Suprapubic skin (tissue), 4 donors: Measurements from ENCODE around the gene TSPAN18. TPM values are rescaled to one million over a fixed set of nuclear protein-coding genes. Genes with fewer than 3 reads are reported as not detected.

Experiments used
- DNase-seq, 2 donors: peaks; one replicate each; pipeline ENCODE4 v3.0.0-alpha.2; 2019; ENCODE audit warnings: low spot score in 2 of 2
- H3K27ac ChIP-seq: fragments of 200-600 bp; sonication (generic); one replicate; pipeline ENCODE4 v1.5.1; 2019
- H3K27me3 ChIP-seq: fragments of 200-600 bp; sonication (generic); one replicate; pipeline ENCODE4 v1.5.1; 2019
- H3K36me3 ChIP-seq: fragments of 200-600 bp; sonication (generic); one replicate; pipeline ENCODE4 v1.5.1; 2019
- H3K4me1 ChIP-seq: fragments of 200-600 bp; sonication (generic); one replicate; pipeline ENCODE4 v1.5.1; 2019
- H3K4me3 ChIP-seq: fragments of 200-600 bp; sonication (generic); one replicate; pipeline ENCODE4 v1.5.1; 2019; ENCODE audit warnings: mild to moderate bottlenecking
- H3K9me3 ChIP-seq: fragments of 200-600 bp; sonication (generic); one replicate; pipeline ENCODE4 v1.5.1; 2019
- EP300 ChIP-seq: sonication (generic); formaldehyde crosslinking; IDR thresholded peaks from one replicate; pipeline ENCODE4 v1.6.1; 2017; ENCODE audit warnings: antibody characterized with exemption
- POLR2A ChIP-seq, 2 donors: fragments of 450-650 bp; IDR thresholded peaks; one replicate each; pipeline ENCODE4 v1.6.1; 2017; ENCODE audit warnings: antibody characterized with exemption in 2 of 2, mild to moderate bottlenecking in 2 of 2, moderate library complexity in 2 of 2
- POLR2AphosphoS5 ChIP-seq, 3 donors: sonication (generic); formaldehyde crosslinking; IDR thresholded peaks; one replicate each; pipeline ENCODE4 v1.6.1; 2017; ENCODE audit warnings: antibody characterized with exemption in 3 of 3
- WGBS: methylation state at CpG from one replicate; pipeline ENCODE4 v1.1.5; 2018; 5-methylcytosine and 5-hydroxymethylcytosine counted together
- total RNA-seq, 4 donors: library from RNA; depleted of rRNA; stranded (reverse); fragments of >200 nt; gene quantifications; one replicate each; pipeline ENCODE4 v1.1.0, GENCODE V29; 2016
- TF ChIP-seq, protein P1 (sequence below), 2 donors: fragments of 200-600 bp in 1 of 2; fragments of 450-650 bp in 1 of 2; sonication (generic) in 1 of 2; IDR thresholded peaks; one replicate each; pipeline ENCODE4 v1.5.1; 2016 to 2019; ENCODE audit warnings: antibody characterized with exemption in 2 of 2, mild to moderate bottlenecking in 1 of 2, moderate library complexity in 1 of 2

The TSPAN18 gene
- total RNA-seq, 4 donors from 2014 or later, result 1.3 to 5.1 (median 3.9) TPM

DNA sequence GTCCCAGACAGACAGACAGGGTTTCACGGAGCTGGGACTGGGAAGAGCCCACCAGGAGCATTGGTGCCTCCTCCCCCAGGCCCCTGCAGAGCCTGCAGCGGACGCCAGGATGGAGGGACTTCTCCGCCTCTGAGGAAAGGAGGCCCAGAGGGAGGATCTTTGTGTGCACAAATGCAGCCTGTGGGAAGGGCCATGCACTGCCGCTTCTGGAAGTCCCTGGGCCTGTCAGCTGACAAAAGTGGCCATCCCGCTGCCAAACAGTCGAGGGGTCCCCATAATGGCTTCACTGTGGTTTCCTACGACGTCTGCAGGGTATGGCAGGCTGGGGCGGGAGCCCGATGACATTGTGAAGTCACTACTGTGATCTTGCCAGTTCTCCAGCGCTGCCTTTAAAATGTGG is 150.1 kb downstream of the TSPAN18 start:
- Histone ChIP-seq H3K9me3 (no peaks in the 10 kb centered on the region), H3K27ac (no peak overlapping the region), H3K36me3 (no peaks in the 10 kb centered on the region), H3K27me3 (no peaks in the 10 kb centered on the region), H3K4me3 (no peak overlapping the region), H3K4me1 (peaks cover 3% of the 10 kb centered on the region)
- DNase-seq, result no peak
- TF ChIP-seq, protein P1, sequence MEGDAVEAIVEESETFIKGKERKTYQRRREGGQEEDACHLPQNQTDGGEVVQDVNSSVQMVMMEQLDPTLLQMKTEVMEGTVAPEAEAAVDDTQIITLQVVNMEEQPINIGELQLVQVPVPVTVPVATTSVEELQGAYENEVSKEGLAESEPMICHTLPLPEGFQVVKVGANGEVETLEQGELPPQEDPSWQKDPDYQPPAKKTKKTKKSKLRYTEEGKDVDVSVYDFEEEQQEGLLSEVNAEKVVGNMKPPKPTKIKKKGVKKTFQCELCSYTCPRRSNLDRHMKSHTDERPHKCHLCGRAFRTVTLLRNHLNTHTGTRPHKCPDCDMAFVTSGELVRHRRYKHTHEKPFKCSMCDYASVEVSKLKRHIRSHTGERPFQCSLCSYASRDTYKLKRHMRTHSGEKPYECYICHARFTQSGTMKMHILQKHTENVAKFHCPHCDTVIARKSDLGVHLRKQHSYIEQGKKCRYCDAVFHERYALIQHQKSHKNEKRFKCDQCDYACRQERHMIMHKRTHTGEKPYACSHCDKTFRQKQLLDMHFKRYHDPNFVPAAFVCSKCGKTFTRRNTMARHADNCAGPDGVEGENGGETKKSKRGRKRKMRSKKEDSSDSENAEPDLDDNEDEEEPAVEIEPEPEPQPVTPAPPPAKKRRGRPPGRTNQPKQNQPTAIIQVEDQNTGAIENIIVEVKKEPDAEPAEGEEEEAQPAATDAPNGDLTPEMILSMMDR (IDR thresholded peaks at IDR 0.05), result no peak
- TF ChIP-seq POLR2AphosphoS5 (IDR thresholded peaks at IDR 0.05) (no peak), POLR2A (IDR thresholded peaks at IDR 0.05) (no peak), EP300 (no peak)
- WGBS, result 75% methylated on average over 5 of the region's 12 CpGs

DNA sequence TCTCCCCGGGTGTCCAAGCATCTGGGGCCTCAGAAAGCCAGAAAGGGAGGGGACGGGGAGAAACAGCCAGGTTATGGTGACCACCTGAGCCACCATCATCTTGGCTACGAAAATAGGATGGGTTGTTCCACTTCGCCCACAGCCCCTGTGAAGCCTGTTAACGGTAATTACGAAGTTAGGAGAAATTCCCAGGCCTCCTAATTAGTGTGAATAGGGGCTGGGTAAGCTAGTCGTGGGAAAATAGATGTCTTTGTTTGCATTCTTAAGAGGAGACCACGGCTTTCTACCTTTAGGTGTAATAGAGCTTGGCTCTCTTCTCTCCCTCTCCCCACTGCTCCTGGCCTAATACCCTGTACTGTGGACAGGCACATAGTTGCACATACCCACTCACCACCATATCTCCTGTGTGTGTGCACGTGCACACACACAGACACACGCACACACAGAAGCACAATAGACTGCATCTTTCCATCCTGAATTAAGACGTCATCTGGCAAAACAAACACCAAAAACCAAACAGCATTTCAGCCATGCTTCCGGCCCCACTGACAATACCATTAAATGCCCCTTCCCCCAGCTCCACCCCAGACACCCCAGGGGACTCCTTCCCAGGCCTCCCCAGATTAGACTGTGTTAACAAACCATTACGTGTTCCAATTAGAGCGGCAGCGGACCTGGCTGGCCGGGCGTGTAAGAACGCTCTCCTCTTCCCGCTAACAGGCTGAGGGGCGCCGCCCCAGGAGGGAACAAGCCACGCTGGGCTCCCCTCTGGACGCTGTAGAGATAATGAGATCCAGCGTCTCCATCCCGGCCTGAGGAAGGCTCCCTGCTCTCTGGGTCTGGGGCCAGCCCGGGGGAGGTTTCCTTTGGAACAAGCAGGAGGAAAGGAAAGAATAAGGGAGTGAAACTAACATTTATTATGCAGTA is 151.1 kb downstream of the TSPAN18 start:
- no peaks in the 10 kb centered on the region for H3K9me3 ChIP-seq
- H3K4me1 ChIP-seq, result peaks cover 3% of the 10 kb centered on the region
- no peaks in the 10 kb centered on the region for H3K36me3 ChIP-seq
- TF ChIP-seq EP300 (no peak), POLR2A (IDR thresholded peaks at IDR 0.05) (no peak), POLR2AphosphoS5 (IDR thresholded peaks at IDR 0.05) (no peak)
- TF ChIP-seq, protein P1 (IDR thresholded peaks at IDR 0.05), result no peak
- no peak for DNase-seq
- no peak overlapping the region for H3K4me3 ChIP-seq
- 44% methylated on average over 26 of the region's 26 CpGs for WGBS
- H3K27ac ChIP-seq, result no peak overlapping the region
- no peaks in the 10 kb centered on the region for H3K27me3 ChIP-seq

DNA sequence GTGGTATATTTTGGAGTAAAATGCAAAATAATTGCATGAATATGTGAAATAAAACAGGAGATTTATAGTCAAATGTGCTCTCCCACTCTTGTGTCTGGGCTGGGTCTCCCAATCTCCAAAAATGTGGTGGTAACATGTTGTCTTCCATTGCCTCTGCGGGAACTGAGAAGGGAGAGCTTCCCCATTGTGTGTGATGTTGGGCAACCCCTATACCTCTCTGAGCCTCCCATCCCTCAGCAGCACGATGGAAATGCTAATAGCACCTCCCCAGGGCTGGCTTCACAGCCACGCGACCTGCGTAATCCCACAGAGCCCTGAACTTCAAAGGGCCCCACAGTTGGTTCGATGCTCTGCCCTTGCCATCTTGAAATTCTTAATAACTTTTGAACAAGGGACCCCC is 151.9 kb downstream of the TSPAN18 start:
- H3K27me3 ChIP-seq, result no peaks in the 10 kb centered on the region
- WGBS, result 73% methylated on average over 6 of the region's 6 CpGs
- no peak for DNase-seq

DNA sequence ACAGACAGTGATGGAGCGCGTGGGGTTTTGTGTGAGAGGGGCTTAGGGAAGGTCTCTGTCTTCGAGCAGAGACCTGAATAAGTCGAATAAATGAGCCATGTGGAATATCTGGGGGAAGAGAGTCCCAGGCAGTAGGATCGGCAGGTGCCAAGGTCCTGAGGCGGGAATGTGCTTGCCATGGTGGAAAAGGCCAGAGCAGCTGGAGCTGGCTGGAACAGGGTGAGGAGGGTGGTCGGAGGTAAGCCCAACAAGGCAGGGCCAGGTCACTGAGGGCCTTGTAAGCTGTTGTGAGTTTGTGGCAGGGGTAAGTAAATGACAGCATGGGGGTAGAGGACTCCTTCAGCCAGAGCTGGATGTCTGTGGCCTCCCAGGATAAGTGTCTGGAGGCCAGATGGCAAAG is 152.7 kb downstream of the TSPAN18 start:
- TF ChIP-seq POLR2AphosphoS5 (IDR thresholded peaks at IDR 0.05), result no peak
- TF ChIP-seq POLR2A (IDR thresholded peaks at IDR 0.05), result no peak
- TF ChIP-seq, protein P1 (IDR thresholded peaks at IDR 0.05), result no peak
- no peak for TF ChIP-seq EP300
- no peaks in the 10 kb centered on the region for H3K36me3 ChIP-seq
- H3K4me1 ChIP-seq, result peaks cover 3% of the 10 kb centered on the region
- 86% methylated on average over 7 of the region's 7 CpGs for WGBS
- no peak overlapping the region for H3K4me3 ChIP-seq
- H3K9me3 ChIP-seq, result no peaks in the 10 kb centered on the region
- no peak for DNase-seq
- H3K27ac ChIP-seq, result no peak overlapping the region
- H3K27me3 ChIP-seq, result no peaks in the 10 kb centered on the region

More for the DNA sequence above, 151.9 kb downstream of the TSPAN18 start:
- no peaks in the 10 kb centered on the region for H3K36me3 ChIP-seq
- H3K4me1 ChIP-seq, result peaks cover 3% of the 10 kb centered on the region
- no peak for TF ChIP-seq POLR2AphosphoS5 (IDR thresholded peaks at IDR 0.05)
- TF ChIP-seq POLR2A (IDR thresholded peaks at IDR 0.05), result no peak
- TF ChIP-seq, protein P1 (IDR thresholded peaks at IDR 0.05), result no peak
- no peak for TF ChIP-seq EP300
- no peak overlapping the region for H3K4me3 ChIP-seq
- no peaks in the 10 kb centered on the region for H3K9me3 ChIP-seq
- no peak overlapping the region for H3K27ac ChIP-seq

DNA sequence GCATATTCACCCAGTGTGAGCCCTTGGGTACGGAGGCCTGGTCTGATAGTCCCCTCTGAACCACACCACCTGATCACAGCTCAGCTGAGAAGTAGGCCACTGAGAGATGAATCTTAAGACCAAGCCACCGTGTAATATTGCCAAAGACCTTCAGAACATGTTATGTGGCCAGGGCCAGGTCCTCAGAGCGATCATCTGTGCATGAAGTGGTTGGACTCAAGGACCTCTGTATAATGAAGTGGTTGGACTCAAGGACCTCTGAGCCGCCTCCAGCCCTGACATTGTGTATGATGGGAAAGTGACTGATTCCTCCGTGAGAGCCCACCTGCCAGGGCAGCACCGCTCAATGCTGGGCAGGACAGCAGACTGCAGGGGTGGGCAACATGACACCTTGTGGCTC is 153.7 kb downstream of the TSPAN18 start:
- TF ChIP-seq EP300 (no peak), POLR2A (IDR thresholded peaks at IDR 0.05) (no peak), POLR2AphosphoS5 (IDR thresholded peaks at IDR 0.05) (no peak)
- TF ChIP-seq, protein P1 (IDR thresholded peaks at IDR 0.05), result no peak
- DNase-seq, result no peak
- H3K4me1 ChIP-seq, result peaks cover 3% of the 10 kb centered on the region
- H3K36me3 ChIP-seq, result no peaks in the 10 kb centered on the region
- WGBS, result 81% methylated on average over 4 of the region's 6 CpGs
- no peaks in the 10 kb centered on the region for H3K27me3 ChIP-seq
- no peaks in the 10 kb centered on the region for H3K9me3 ChIP-seq
- no peak overlapping the region for H3K4me3 ChIP-seq
- no peak overlapping the region for H3K27ac ChIP-seq
